Upper lobe of right lung (tissue), 1 donor: Measurements from ENCODE around the gene MXD4. TPM values are rescaled to one million over a fixed set of nuclear protein-coding genes. Genes with fewer than 3 reads are reported as not detected.
"Not testable (repeated sequence)": the region's sequence is repeated elsewhere in the genome, so short reads cannot be mapped to it uniquely, and the experiment has no call there.

Experiments
- ATAC-seq: fragments of 200-7000 bp; cut with Tn5 transposase; one replicate; pipeline ENCODE4 v1.9.1; 2020; ENCODE audit warnings: mild to moderate bottlenecking, moderate library complexity
- DNase-seq: peaks from one replicate; pipeline ENCODE4 v3.0.0-alpha.2; 2020
- H3K27ac ChIP-seq: fragments of 200-600 bp; one replicate; pipeline ENCODE4 v1.8.0; 2022
- H3K27me3 ChIP-seq: fragments of 200-600 bp; one replicate; pipeline ENCODE4 v1.8.0; 2022; ENCODE audit warnings: mild to moderate bottlenecking
- H3K36me3 ChIP-seq: fragments of 200-600 bp; one replicate; pipeline ENCODE4 v1.8.0; 2022
- H3K4me1 ChIP-seq: fragments of 200-600 bp; one replicate; pipeline ENCODE4 v1.8.0; 2022
- H3K4me3 ChIP-seq: fragments of 200-600 bp; one replicate; pipeline ENCODE4 v1.8.0; 2022; ENCODE audit warnings: mild to moderate bottlenecking
- H3K9me3 ChIP-seq: fragments of 200-600 bp; one replicate; pipeline ENCODE4 v1.8.0; 2022
- CTCF ChIP-seq: fragments of 200-600 bp; IDR thresholded peaks from one replicate; pipeline ENCODE4 v1.8.0; 2022; ENCODE audit warnings: antibody characterized with exemption
- intact Hi-C: fragments of 100-400 bp; cut with DNase I; formaldehyde crosslinking; loops from one replicate; pipeline ENCODE4 v1.11.0; 2022
- total RNA-seq: library from RNA; stranded (reverse); fragmentation: NEBNext Ultra II Directional; extraction: Animal tissue kit (Norgen Biotek cat#: 25700); gene quantifications from one replicate; pipeline ENCODE4 v1.2.1, GENCODE V29; 2021
- donor health status: DM: no; HTN: yes; CAD: no; lungs with severe emphysema.

MXD4 gene
- total RNA-seq, 1 donor from 2014 or later = 72.7 TPM

GRCh38 chr4:2219233-2219760 is 42.6 kb downstream of the MXD4 start:
- no peak for TF ChIP-seq CTCF
- no peaks in the 10 kb centered on the region for H3K36me3 ChIP-seq
- peaks cover 5% of the 10 kb centered on the region for H3K4me1 ChIP-seq
- no peak overlapping the region for H3K4me3 ChIP-seq
- no peak for DNase-seq
- ATAC-seq = no peak
- no peaks in the 10 kb centered on the region for H3K27me3 ChIP-seq
- intact Hi-C loops = no loop called here
- no peaks in the 10 kb centered on the region for H3K9me3 ChIP-seq
- no peak overlapping the region for H3K27ac ChIP-seq

- TF ChIP-seq CTCF = no peak
- H3K27ac ChIP-seq = no peak overlapping the region
- H3K9me3 ChIP-seq = no peaks in the 10 kb centered on the region
- no peaks in the 10 kb centered on the region for H3K27me3 ChIP-seq
- intact Hi-C loops = no loop called here
- ATAC-seq (no peak), DNase-seq (no peak)
- H3K36me3 ChIP-seq = no peaks in the 10 kb centered on the region
- H3K4me3 ChIP-seq = no peak overlapping the region
- peaks cover 5% of the 10 kb centered on the region for H3K4me1 ChIP-seq
These were observed 43.5 kb downstream of the MXD4 start for GRCh38 chr4:2218436-2218835.

GRCh38 chr4:2217726-2218125 is 44.2 kb downstream of the MXD4 start:
- no peaks in the 10 kb centered on the region for H3K36me3 ChIP-seq
- DNase-seq (no peak), ATAC-seq (no peak)
- H3K4me3 ChIP-seq = no peak overlapping the region
- peaks cover 5% of the 10 kb centered on the region for H3K4me1 ChIP-seq
- intact Hi-C loops = no loop called here
- no peaks in the 10 kb centered on the region for H3K27me3 ChIP-seq
- TF ChIP-seq CTCF = no peak
- no peak overlapping the region for H3K27ac ChIP-seq
- H3K9me3 ChIP-seq = no peaks in the 10 kb centered on the region

- Histone ChIP-seq H3K27ac (no peak overlapping the region), H3K4me1 (no peaks in the 10 kb centered on the region), H3K27me3 (no peaks in the 10 kb centered on the region), H3K36me3 (no peaks in the 10 kb centered on the region), H3K4me3 (no peak overlapping the region), H3K9me3 (no peaks in the 10 kb centered on the region)
- intact Hi-C loops = no loop called here
- no peak for DNase-seq
- no peak for TF ChIP-seq CTCF
- ATAC-seq = no peak
These were observed 49.1 kb downstream of the MXD4 start for GRCh38 chr4:2212831-2213230.

DNA sequence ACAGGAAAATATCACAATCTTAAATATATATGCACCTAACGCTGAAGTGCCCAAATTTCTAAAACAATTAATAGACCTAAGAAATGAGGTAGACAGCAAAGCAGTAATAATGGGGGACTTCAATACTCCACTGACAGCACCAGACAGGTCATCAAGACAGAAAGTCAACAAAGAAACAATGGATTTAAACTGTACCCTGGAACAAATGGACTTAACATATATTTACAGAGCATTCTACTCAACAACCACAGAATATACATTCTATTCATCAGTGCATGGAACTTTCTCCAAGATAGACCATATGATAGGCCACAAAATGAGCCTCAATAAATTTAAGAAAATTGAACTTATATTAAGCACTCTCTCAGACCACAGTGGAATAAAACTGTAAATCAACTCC is 59.1 kb downstream of the MXD4 start:
- intact Hi-C loops, H3K27me3 ChIP-seq, DNase-seq, H3K4me1 ChIP-seq, H3K27ac ChIP-seq, H3K36me3 ChIP-seq, H3K9me3 ChIP-seq, ATAC-seq, H3K4me3 ChIP-seq: not testable (repeated sequence)

Other genes with a start within 250 kb of the MXD4 start
- gene NAT8L, start 202.8 kb downstream of the MXD4 start, total RNA-seq = 0.46 TPM
- gene HAUS3, start 20.0 kb downstream of the MXD4 start, total RNA-seq = 13.0 TPM
- gene POLN, start 20.0 kb downstream of the MXD4 start, total RNA-seq = 2.7 TPM
- gene ZFYVE28, start 156.5 kb upstream of the MXD4 start, total RNA-seq = 16.6 TPM
- gene CFAP99, start 156.8 kb upstream of the MXD4 start, total RNA-seq = not detected
- gene RNF4, start 207.0 kb upstream of the MXD4 start, total RNA-seq = 41.0 TPM